GM12878 (cell line): ENCODE measurements around the gene LARGE1. TPM values are rescaled to one million over a fixed set of nuclear protein-coding genes. Genes with fewer than 3 reads are reported as not detected.

ENCODE experiments used
- ATAC-seq: fragments of 200-7000 bp; cut with Tn5 transposase; 3 replicates; pipeline ENCODE4 v1.9.1; 2020; ENCODE audit warnings: mild to moderate bottlenecking, moderate library complexity
- BruUV-seq: library from RNA; stranded (reverse); fragments of 400-500 nt; replicated peaks from 2 replicates; lab custom pipeline; 2021; lab: Mats Ljungman, UMichigan
- CTCF ChIA-PET: fragments of 300-600 bp; sonication (Branson Sonifier 250); formaldehyde crosslinking; extraction: SDS; loops from one replicate; lab custom pipeline; 2021; ENCODE audit warnings: inconsistent platforms; lab: Yijun Ruan, JAX
- POLR2A ChIA-PET: fragments of 350-600 bp; formaldehyde crosslinking; extraction: SDS; loops from one replicate; lab custom pipeline; 2021; ENCODE audit warnings: inconsistent platforms; lab: Charles Lee
- RAD21 ChIA-PET: fragments of 300-600 bp; sonication (Branson Sonifier 250); formaldehyde crosslinking; loops from one replicate; lab custom pipeline; 2023; ENCODE audit warnings: antibody characterized with exemption; ENCODE audit not compliant: unreplicated experiment; lab: Charles Lee
- SMC1A ChIA-PET: fragments of 300-600 bp; sonication (Branson Sonifier 250); formaldehyde crosslinking; loops from one replicate; lab custom pipeline; 2023; ENCODE audit not compliant: unreplicated experiment, uncharacterized antibody; lab: Charles Lee
- DNase-seq: peaks from one replicate; pipeline ENCODE4 v3.0.0-alpha.2; 2011; ENCODE audit warnings: low read depth, low spot score
- FAIRE-seq: peaks from 3 replicates; lab custom pipeline; 2011; peaks lifted over from hg19 to GRCh38; lab: Jason Lieb, UNC
- H2AFZ ChIP-seq: 2 replicates; pipeline ENCODE4 v1.6.0; 2011; ENCODE audit warnings: low read depth, low read length, control low read depth; ENCODE audit not compliant: control insufficient read depth
- H3K27ac ChIP-seq: 2 replicates; pipeline ENCODE4 v1.5.1; 2011; ENCODE audit warnings: control low read depth; ENCODE audit not compliant: control insufficient read depth, insufficient read depth
- H3K27me3 ChIP-seq, 2 experiments: replicated peaks in 1 of 2; 2 replicates each; pipeline versions ENCODE4 v1.6.0 to v1.6.1; 2011; ENCODE audit warnings: low read length in 1 of 2; ENCODE audit not compliant: control insufficient read depth in 2 of 2, insufficient read depth in 2 of 2
- H3K36me3 ChIP-seq, 2 experiments: 2 replicates each; pipeline ENCODE4 v1.5.1; 2011; ENCODE audit warnings: low read length in 1 of 2; ENCODE audit not compliant: control insufficient read depth in 2 of 2, insufficient read depth in 2 of 2
- H3K4me1 ChIP-seq: 2 replicates; pipeline ENCODE4 v1.6.1; 2011; ENCODE audit warnings: mild to moderate bottlenecking, low read length, moderate library complexity, mixed read lengths; ENCODE audit not compliant: control insufficient read depth, insufficient read depth
- H3K4me2 ChIP-seq: 2 replicates; pipeline ENCODE4 v1.6.0; 2011; ENCODE audit warnings: control low read depth; ENCODE audit not compliant: control insufficient read depth, insufficient read depth
- H3K4me3 ChIP-seq: fragments of 200-600 bp; sonication (generic); 2 replicates; pipeline ENCODE4 v1.5.1; 2016
- H3K79me2 ChIP-seq: 2 replicates; pipeline ENCODE4 v1.6.0; 2011; ENCODE audit warnings: low read length; ENCODE audit not compliant: control insufficient read depth, insufficient read depth
- H3K9ac ChIP-seq: 2 replicates; pipeline ENCODE4 v1.8.0; 2011; ENCODE audit warnings: low read length, control low read depth, mixed read lengths; ENCODE audit not compliant: control insufficient read depth, insufficient read depth
- H3K9me3 ChIP-seq: replicated peaks from 3 replicates; pipeline ENCODE4 v1.5.1; 2011; ENCODE audit warnings: mild to moderate bottlenecking, low read length; ENCODE audit not compliant: control insufficient read depth, insufficient read depth
- H4K20me1 ChIP-seq: 2 replicates; pipeline ENCODE4 v1.6.0; 2011; ENCODE audit not compliant: control insufficient read depth, insufficient read depth
- CHD2 ChIP-seq: IDR thresholded peaks from 2 replicates; pipeline ENCODE4 v1.6.1; 2011; ENCODE audit warnings: low read depth, low read length, improper control_type of control experiment, borderline replicate concordance
- CREM ChIP-seq: IDR thresholded peaks from 2 replicates; pipeline ENCODE4 v1.6.1; 2014; ENCODE audit warnings: antibody characterized with exemption, low read depth
- GATAD2B ChIP-seq: fragments of 450-650 bp; conservative IDR thresholded peaks from 2 replicates; pipeline ENCODE4 v1.6.1; 2017; ENCODE audit warnings: low read depth, mild to moderate bottlenecking, moderate library complexity
- HCFC1 ChIP-seq: fragments of 150-350 bp; IDR thresholded peaks from 2 replicates; pipeline ENCODE4 v1.6.1; 2014; ENCODE audit warnings: low read length
- KAT2A ChIP-seq: conservative IDR thresholded peaks from 2 replicates; pipeline ENCODE4 v1.6.1; 2011; ENCODE audit warnings: low read depth, low read length; ENCODE audit not compliant: control insufficient read depth
- MEF2A ChIP-seq: IDR thresholded peaks from 2 replicates; pipeline ENCODE4 v1.6.1; 2011; ENCODE audit warnings: low read depth, mild to moderate bottlenecking, low read length, moderate library complexity; ENCODE audit not compliant: insufficient read depth
- POLR2AphosphoS2 ChIP-seq: IDR thresholded peaks from 2 replicates; pipeline ENCODE4 v1.6.1; 2011; ENCODE audit warnings: low read depth, mild to moderate bottlenecking, low read length, improper control_type of control experiment, moderate library complexity
- POLR2AphosphoS5 ChIP-seq: IDR thresholded peaks from 2 replicates; pipeline ENCODE4 v1.6.1; 2011; ENCODE audit warnings: mild to moderate bottlenecking, low read length, inconsistent platforms
- RCOR1 ChIP-seq: conservative IDR thresholded peaks from 2 replicates; pipeline ENCODE4 v1.6.1; 2012; ENCODE audit warnings: low read depth, low read length, improper control_type of control experiment
- SMAD5 ChIP-seq: IDR thresholded peaks from 2 replicates; pipeline ENCODE4 v1.6.1; 2016; ENCODE audit warnings: antibody characterized with exemption, low read depth
- SREBF1 ChIP-seq: IDR thresholded peaks from 2 replicates; pipeline ENCODE4 v1.6.1; 2012; ENCODE audit warnings: mild to moderate bottlenecking, low read length
- YBX1 ChIP-seq: fragments of 450-650 bp; IDR thresholded peaks from 2 replicates; pipeline ENCODE4 v1.6.1; 2016; ENCODE audit warnings: antibody characterized with exemption
- in situ Hi-C: fragments of 300-500 bp; cut with MboI; formaldehyde crosslinking; loops from 9 replicates; pipeline ENCODE4 v1.14.3; 2018; ENCODE audit warnings: mixed read lengths
- intact Hi-C: fragments of 100-400 bp; cut with micrococcal nuclease; formaldehyde crosslinking; loops from one replicate; pipeline ENCODE4 v1.14.2; 2022; ENCODE audit not compliant: unreplicated experiment
- polyA plus RNA-seq, 11 experiments: library from polyadenylated mRNA; depleted of rRNA in 4 of 11; unstranded in 6 of 11; stranded (reverse) in 5 of 11; fragments of >200 nt; fragmentation: Nextera tagmentation in 4 of 11; fragmentation: Illumina TruSeq in 1 of 11; extraction: Ambion mirVana in 4 of 11; extraction: Trizol in 1 of 11; gene quantifications; 1 replicate in 1 of 11; 2 replicates in 10 of 11; pipeline versions ENCODE4 v1.2.1 to v1.2.3, GENCODE V29; 2011 to 2016; ENCODE audit warnings: inconsistent platforms in 2 of 11, missing spikeins in 2 of 11, low read depth in 1 of 11
- total RNA-seq, 4 experiments: library from RNA; depleted of rRNA in 3 of 4; stranded (reverse); fragments of >200 nt in 3 of 4; fragmentation: Illumina TruSeq in 1 of 4; extraction: Trizol in 1 of 4; gene quantifications; 2 replicates each; pipeline versions ENCODE4 v1.2.1 to v1.2.3, GENCODE V29; 2013 to 2021
- TF ChIP-seq, protein P1 (sequence below): fragments of 450-650 bp; IDR thresholded peaks from 2 replicates; pipeline ENCODE4 v1.6.1; 2017; ENCODE audit warnings: mild to moderate bottlenecking, moderate library complexity
- TF ChIP-seq, protein P2 (sequence below): IDR thresholded peaks from 2 replicates; pipeline ENCODE4 v1.6.1; 2011; ENCODE audit warnings: low read depth, low read length, improper control_type of control experiment, borderline replicate concordance
- TF ChIP-seq, protein P3 (sequence below): IDR thresholded peaks from 2 replicates; pipeline ENCODE4 v1.6.1; 2012; ENCODE audit warnings: low read length, inconsistent platforms
- TF ChIP-seq, protein P4 (sequence below): fragments of 450-650 bp; IDR thresholded peaks from 2 replicates; pipeline ENCODE4 v1.6.1; 2017; ENCODE audit warnings: mild to moderate bottlenecking
- TF ChIP-seq, protein P5 (sequence below): fragments of 150-350 bp; IDR thresholded peaks from 2 replicates; pipeline ENCODE4 v1.6.1; 2014; ENCODE audit warnings: mild to moderate bottlenecking, low read depth, low read length

The LARGE1 gene
- total and polyA plus RNA-seq, 10 of the 15 experiments (the other 5 are each of a cell fraction or from before 2014, with no cell fraction given), result 3.2 to 41.4 (median 17.3) TPM

DNA sequence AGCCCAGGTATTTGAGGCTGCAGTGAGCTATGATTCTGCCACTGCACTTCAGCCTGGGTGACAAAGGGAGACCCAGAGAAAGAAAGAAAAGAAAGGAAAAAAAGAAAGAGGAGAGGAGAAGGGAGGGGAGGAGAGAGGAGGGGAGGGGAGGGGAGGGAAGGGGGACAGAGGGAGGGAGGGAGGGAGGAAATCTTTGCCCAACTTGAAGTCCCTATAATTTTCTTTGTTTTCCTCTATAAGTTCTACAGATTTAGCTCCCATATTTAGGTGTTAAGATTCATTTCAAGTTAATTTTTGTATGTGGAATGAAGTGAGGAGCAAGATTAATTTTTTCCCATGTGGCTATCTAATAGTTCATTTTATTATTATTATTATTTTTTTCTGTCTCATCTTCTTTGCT lies 328.3 kb downstream of the LARGE1 start:
- POLR2A ChIA-PET, result no interaction called here
- Histone ChIP-seq H3K9ac (no peak overlapping the region), H3K4me2 (no peak overlapping the region), H3K27me3 (no peaks in the 10 kb centered on the region), H2AFZ (no peak overlapping the region), H3K27ac (no peak overlapping the region), H3K4me1 (no peaks in the 10 kb centered on the region), H3K36me3 (no peaks in the 10 kb centered on the region), H3K9me3 (no peaks in the 10 kb centered on the region), H3K4me3 (no peak overlapping the region), H4K20me1 (no peaks in the 10 kb centered on the region), H3K79me2 (no peaks in the 10 kb centered on the region)
- RAD21 ChIA-PET, result interaction anchor here (2.2 kb wide), 1 partner anchor 326 kb away, joined by 5 read pairs; no protein-coding TSS in a partner anchor
- ATAC-seq (no peak), DNase-seq (no peak), FAIRE-seq (no peak)
- CTCF ChIA-PET, result no interaction called here
- SMC1A ChIA-PET, result interaction anchor here (1.0 to 1.4 kb wide), 2 partner anchors 9 kb away, joined by 3 read pairs; no protein-coding TSS in a partner anchor
- BruUV-seq, result no TSS peak
- intact Hi-C loops, result no loop called here
- in situ Hi-C loops, result no loop called here
- TF ChIP-seq YBX1, result no peak
- TF ChIP-seq, protein P1, sequence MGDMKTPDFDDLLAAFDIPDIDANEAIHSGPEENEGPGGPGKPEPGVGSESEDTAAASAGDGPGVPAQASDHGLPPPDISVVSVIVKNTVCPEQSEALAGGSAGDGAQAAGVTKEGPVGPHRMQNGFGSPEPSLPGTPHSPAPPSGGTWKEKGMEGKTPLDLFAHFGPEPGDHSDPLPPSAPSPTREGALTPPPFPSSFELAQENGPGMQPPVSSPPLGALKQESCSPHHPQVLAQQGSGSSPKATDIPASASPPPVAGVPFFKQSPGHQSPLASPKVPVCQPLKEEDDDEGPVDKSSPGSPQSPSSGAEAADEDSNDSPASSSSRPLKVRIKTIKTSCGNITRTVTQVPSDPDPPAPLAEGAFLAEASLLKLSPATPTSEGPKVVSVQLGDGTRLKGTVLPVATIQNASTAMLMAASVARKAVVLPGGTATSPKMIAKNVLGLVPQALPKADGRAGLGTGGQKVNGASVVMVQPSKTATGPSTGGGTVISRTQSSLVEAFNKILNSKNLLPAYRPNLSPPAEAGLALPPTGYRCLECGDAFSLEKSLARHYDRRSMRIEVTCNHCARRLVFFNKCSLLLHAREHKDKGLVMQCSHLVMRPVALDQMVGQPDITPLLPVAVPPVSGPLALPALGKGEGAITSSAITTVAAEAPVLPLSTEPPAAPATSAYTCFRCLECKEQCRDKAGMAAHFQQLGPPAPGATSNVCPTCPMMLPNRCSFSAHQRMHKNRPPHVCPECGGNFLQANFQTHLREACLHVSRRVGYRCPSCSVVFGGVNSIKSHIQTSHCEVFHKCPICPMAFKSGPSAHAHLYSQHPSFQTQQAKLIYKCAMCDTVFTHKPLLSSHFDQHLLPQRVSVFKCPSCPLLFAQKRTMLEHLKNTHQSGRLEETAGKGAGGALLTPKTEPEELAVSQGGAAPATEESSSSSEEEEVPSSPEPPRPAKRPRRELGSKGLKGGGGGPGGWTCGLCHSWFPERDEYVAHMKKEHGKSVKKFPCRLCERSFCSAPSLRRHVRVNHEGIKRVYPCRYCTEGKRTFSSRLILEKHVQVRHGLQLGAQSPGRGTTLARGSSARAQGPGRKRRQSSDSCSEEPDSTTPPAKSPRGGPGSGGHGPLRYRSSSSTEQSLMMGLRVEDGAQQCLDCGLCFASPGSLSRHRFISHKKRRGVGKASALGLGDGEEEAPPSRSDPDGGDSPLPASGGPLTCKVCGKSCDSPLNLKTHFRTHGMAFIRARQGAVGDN, result no peak
- TF ChIP-seq MEF2A, result no peak
- TF ChIP-seq SMAD5, result no peak
- TF ChIP-seq KAT2A, result no peak
- no peak for TF ChIP-seq POLR2AphosphoS5
- TF ChIP-seq RCOR1, result no peak
- no peak for TF ChIP-seq HCFC1
- no peak for TF ChIP-seq SREBF1
- TF ChIP-seq, protein P2, sequence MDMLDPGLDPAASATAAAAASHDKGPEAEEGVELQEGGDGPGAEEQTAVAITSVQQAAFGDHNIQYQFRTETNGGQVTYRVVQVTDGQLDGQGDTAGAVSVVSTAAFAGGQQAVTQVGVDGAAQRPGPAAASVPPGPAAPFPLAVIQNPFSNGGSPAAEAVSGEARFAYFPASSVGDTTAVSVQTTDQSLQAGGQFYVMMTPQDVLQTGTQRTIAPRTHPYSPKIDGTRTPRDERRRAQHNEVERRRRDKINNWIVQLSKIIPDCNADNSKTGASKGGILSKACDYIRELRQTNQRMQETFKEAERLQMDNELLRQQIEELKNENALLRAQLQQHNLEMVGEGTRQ, result no peak
- TF ChIP-seq, protein P3, sequence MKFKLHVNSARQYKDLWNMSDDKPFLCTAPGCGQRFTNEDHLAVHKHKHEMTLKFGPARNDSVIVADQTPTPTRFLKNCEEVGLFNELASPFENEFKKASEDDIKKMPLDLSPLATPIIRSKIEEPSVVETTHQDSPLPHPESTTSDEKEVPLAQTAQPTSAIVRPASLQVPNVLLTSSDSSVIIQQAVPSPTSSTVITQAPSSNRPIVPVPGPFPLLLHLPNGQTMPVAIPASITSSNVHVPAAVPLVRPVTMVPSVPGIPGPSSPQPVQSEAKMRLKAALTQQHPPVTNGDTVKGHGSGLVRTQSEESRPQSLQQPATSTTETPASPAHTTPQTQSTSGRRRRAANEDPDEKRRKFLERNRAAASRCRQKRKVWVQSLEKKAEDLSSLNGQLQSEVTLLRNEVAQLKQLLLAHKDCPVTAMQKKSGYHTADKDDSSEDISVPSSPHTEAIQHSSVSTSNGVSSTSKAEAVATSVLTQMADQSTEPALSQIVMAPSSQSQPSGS, result no peak
- TF ChIP-seq CHD2, result no peak
- TF ChIP-seq CREM, result no peak
- TF ChIP-seq, protein P4, sequence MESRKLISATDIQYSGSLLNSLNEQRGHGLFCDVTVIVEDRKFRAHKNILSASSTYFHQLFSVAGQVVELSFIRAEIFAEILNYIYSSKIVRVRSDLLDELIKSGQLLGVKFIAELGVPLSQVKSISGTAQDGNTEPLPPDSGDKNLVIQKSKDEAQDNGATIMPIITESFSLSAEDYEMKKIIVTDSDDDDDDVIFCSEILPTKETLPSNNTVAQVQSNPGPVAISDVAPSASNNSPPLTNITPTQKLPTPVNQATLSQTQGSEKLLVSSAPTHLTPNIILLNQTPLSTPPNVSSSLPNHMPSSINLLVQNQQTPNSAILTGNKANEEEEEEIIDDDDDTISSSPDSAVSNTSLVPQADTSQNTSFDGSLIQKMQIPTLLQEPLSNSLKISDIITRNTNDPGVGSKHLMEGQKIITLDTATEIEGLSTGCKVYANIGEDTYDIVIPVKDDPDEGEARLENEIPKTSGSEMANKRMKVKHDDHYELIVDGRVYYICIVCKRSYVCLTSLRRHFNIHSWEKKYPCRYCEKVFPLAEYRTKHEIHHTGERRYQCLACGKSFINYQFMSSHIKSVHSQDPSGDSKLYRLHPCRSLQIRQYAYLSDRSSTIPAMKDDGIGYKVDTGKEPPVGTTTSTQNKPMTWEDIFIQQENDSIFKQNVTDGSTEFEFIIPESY, result no peak
- no peak for TF ChIP-seq GATAD2B
- no peak for TF ChIP-seq POLR2AphosphoS2
- TF ChIP-seq, protein P5, sequence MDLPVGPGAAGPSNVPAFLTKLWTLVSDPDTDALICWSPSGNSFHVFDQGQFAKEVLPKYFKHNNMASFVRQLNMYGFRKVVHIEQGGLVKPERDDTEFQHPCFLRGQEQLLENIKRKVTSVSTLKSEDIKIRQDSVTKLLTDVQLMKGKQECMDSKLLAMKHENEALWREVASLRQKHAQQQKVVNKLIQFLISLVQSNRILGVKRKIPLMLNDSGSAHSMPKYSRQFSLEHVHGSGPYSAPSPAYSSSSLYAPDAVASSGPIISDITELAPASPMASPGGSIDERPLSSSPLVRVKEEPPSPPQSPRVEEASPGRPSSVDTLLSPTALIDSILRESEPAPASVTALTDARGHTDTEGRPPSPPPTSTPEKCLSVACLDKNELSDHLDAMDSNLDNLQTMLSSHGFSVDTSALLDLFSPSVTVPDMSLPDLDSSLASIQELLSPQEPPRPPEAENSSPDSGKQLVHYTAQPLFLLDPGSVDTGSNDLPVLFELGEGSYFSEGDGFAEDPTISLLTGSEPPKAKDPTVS, result no peak
